ENCODE results near the gene SV2B.

- TF ChIP-seq POLR2A (IDR thresholded peaks at IDR 0.05; ENCODE audit: low read depth, low read length) (no peak), SPI1 (IDR thresholded peaks at IDR 0.05; ENCODE audit: low read depth, low read length) (no peak), POLR2AphosphoS5 (IDR thresholded peaks at IDR 0.05; ENCODE audit: low read depth, low read length) (no peak), TAF1 (IDR thresholded peaks at IDR 0.05; ENCODE audit: low read depth, low read length) (no peak), POU2F2 (IDR thresholded peaks at IDR 0.05; ENCODE audit: low read depth, low read length) (no peak), PAX5 (IDR thresholded peaks at IDR 0.05; ENCODE audit: insufficient read depth, low read length, severe bottlenecking) (no peak)
These were observed 51.9 kb downstream of the SV2B start for GRCh38 chr15:91151781-91152563.
